ENCODE results near the gene STIM1. TPM values are rescaled to one million over a fixed set of nuclear protein-coding genes. Genes with fewer than 3 reads are reported as not detected.

STIM1 gene
- total RNA-seq, 4 donors from 2014 or later: 50.1 to 112 (median 63.3) TPM

GRCh38 chr11:4025967-4026324, 170.5 kb downstream of the STIM1 start:
- Histone ChIP-seq H3K9me3 (no peaks in the 10 kb centered on the region), H3K27me3 (no peaks in the 10 kb centered on the region), H3K27ac (peak overlapping the region in 3 of 4 donors; percentile 73 to 74 (median 73)), H3K36me3 (peaks cover 0 to 35% (median 0%) of the 10 kb centered on the region in 3 donors), H3K4me3 (no peak overlapping the region), H3K4me1 (peaks cover 9 to 53% (median 16%) of the 10 kb centered on the region in 3 donors)
- TF ChIP-seq POLR2A (IDR thresholded peaks at IDR 0.05) (no peak), CTCF (IDR thresholded peaks at IDR 0.05) (no peak)
- intact Hi-C loops (cut with DNase I): no loop called here
- DNase-seq: no peak
- 39 to 53% methylated on average over 2 of the region's 2 CpGs for WGBS, 2 donors

GRCh38 chr11:4026389-4026788, 170.9 kb downstream of the STIM1 start:
- Histone ChIP-seq H3K36me3 (peaks cover 0 to 35% (median 0%) of the 10 kb centered on the region in 3 donors), H3K27me3 (no peaks in the 10 kb centered on the region), H3K9me3 (no peaks in the 10 kb centered on the region), H3K27ac (peak overlapping the region in 3 of 4 donors; percentile 73 to 74 (median 73)), H3K4me3 (no peak overlapping the region), H3K4me1 (peaks cover 9 to 50% (median 16%) of the 10 kb centered on the region in 3 donors)
- intact Hi-C loops (cut with DNase I): no loop called here
- DNase-seq: no peak
- TF ChIP-seq CTCF (IDR thresholded peaks at IDR 0.05) (no peak), POLR2A (IDR thresholded peaks at IDR 0.05) (no peak)
- 74 to 90% methylated on average over 1 of the region's 1 CpG for WGBS, 2 donors

- no peak for DNase-seq
- no peaks in the 10 kb centered on the region for H3K9me3 ChIP-seq
- H3K27me3 ChIP-seq: no peaks in the 10 kb centered on the region
- H3K36me3 ChIP-seq: peaks cover 0 to 35% (median 0%) of the 10 kb centered on the region in 3 donors
- H3K4me1 ChIP-seq: peaks cover 9 to 50% (median 16%) of the 10 kb centered on the region in 3 donors
- TF ChIP-seq POLR2A (IDR thresholded peaks at IDR 0.05) (no peak), CTCF (IDR thresholded peaks at IDR 0.05) (no peak)
- H3K4me3 ChIP-seq: no peak overlapping the region
- 57 to 75% methylated on average over 1 of the region's 1 CpG for WGBS, 2 donors
- H3K27ac ChIP-seq: peak overlapping the region in 2 of 4 donors; percentile 73 to 74
- intact Hi-C loops (cut with DNase I): no loop called here
Observed at GRCh38 chr11:4027746-4028145, 172.3 kb downstream of the STIM1 start.

GRCh38 chr11:4030197-4030596, 174.7 kb downstream of the STIM1 start:
- Histone ChIP-seq H3K27me3 (no peaks in the 10 kb centered on the region), H3K9me3 (no peaks in the 10 kb centered on the region), H3K36me3 (peaks cover 0 to 19% (median 0%) of the 10 kb centered on the region in 3 donors), H3K4me3 (no peak overlapping the region), H3K4me1 (peaks cover 2 to 36% (median 10%) of the 10 kb centered on the region in 3 donors), H3K27ac (no peak overlapping the region)
- whole genome bisulfite sequencing, 2 donors: 86 to 87% methylated on average over 3 of the region's 3 CpGs
- no peak for DNase-seq
- TF ChIP-seq POLR2A (IDR thresholded peaks at IDR 0.05) (no peak), CTCF (IDR thresholded peaks at IDR 0.05) (no peak)
- intact Hi-C loops (cut with DNase I): no loop called here

- Histone ChIP-seq H3K27me3 (no peaks in the 10 kb centered on the region), H3K36me3 (peaks cover 0 to 10% (median 0%) of the 10 kb centered on the region in 3 donors), H3K9me3 (no peaks in the 10 kb centered on the region), H3K4me3 (no peak overlapping the region), H3K4me1 (peaks cover 0 to 17% (median 2%) of the 10 kb centered on the region in 3 donors), H3K27ac (no peak overlapping the region)
- intact Hi-C loops (cut with DNase I): no loop called here
- 55 to 79% methylated on average over 2 of the region's 2 CpGs for WGBS, 2 donors
- TF ChIP-seq CTCF (IDR thresholded peaks at IDR 0.05) (no peak), POLR2A (IDR thresholded peaks at IDR 0.05) (no peak)
- no peak for DNase-seq
Observed at GRCh38 chr11:4032097-4032496, 176.6 kb downstream of the STIM1 start.
